Measurements from ENCODE around the gene NF2.

The NF2 gene

DNA sequence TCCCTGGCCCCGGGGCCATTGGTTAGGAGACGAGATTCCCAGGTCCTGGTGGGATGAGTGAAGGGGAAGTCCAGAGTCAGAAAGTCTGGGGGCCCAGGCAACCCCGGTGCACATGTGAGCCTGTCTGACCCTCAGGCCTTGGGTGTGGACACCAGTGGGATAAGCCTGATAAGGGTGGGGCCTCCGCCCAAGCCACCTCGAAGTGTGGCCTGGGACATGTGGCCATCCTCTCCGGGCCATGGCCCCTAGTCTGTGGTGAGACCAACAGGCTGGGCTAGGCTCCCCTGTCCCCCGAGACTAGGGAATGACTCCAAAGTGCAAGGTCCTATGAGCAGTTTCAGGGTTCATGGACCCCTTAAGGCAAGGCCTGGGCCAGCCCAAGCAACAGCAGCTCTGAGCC lies 122.7 kb downstream of the NF2 start:
- no peak for DNase-seq

DNA sequence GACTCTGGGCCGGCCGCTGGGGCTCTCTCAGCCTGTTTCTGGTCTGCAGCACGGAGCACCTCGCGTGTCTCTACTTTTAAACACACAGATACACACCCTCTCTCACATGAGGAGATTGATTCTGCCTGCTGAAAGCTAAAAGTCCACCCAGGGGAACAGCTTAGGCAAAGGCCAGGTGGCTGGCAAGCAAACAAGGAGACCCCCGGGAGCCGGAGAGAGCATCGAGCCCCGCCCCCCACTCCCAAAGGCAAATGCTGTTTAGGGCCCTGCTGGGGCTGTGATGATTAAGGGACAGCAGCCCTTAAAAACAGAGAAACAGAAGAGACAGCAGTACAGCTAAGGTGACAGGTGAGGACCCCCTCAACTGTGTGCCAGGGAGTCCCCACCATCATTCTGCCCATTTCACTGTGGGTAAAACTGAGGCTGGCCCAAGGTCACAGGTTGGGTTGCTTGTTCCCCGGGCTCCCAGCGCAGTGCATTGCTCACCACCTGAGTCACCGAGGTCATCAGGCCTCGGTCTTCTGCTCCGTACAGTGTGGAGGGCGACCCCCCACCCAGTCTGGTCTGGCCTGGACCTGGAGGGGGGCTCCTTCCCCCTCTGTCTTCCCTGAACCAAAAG lies 123.2 kb downstream of the NF2 start:
- no peak for DNase-seq

DNA sequence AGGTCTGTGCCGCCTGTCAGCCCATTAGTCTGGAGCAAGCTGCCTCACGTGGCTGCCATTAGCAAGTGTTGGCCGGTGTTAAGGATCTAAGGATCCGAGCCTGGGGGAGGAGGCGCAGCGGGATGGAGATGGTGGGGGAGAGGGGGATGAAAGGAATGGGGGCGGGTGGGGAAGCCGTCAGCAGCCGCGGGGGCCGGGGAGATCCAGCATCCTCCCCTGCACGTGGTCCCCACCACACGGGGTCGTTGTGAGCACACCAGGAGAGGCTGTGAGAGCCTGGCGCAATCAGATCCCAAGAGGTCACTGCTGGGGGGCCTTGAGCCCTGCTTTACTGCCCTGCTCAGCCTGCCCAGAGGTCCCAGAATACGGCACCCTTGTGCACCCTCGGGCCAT lies 123.7 kb downstream of the NF2 start:
- no peak for DNase-seq

DNA sequence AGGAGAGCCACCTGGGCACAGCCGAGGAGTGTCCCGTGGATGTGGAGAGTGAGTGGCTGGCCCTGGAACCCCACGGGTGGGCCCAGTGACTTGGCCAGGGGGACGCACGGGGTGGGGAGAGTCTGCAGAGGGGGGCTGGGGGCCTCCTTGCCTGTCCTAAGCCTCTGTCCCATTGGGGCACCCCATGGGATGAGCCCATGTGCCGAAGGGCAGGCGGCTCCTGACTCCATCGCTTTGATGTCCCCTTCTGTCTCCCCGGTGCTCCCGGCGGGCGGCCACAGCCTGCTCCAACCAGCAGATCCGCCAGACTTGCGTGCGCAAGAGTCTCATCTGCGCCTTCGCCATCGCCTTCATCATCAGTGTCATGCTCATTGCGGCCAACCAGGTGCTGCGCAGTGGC lies 125.7 kb downstream of the NF2 start:
- DNase-seq: no peak

DNA sequence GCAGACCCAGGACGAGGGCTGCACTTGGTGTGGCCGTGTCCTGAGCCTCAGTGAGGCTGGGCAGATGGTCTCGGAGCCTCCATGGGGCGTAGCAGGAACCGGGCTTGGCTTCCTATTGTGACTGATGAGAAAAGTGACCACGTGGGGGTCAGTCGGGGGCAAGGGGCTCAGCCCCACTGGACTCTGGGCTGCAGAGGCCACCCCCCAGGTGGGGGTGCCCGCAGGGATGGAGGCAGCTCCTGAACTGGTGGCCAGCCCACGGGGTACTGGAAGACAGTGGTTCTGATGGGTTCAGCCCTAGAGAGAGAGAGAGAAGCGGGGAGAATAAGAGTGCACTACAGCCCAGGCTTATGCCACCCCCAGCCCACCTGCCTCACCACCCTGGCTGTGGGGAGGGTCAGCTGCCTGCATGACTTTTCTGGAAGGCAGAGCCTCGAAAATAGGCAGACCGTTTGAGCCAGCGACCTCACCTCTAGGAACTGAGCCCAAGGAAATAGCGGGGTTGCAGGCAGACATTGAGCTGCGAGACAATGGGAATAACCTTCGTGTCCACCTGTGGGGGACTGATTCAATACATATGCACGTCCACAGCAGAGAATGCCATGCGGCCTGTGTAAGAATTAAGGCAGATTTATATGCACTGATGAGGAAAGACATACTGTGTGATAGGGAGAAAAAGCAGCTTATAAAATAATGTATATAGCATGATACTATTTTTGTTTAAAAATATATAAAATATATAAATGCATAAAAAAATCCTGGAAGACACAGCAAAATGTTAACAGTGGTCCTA lies 127.8 kb downstream of the NF2 start:
- no peak for DNase-seq

DNA sequence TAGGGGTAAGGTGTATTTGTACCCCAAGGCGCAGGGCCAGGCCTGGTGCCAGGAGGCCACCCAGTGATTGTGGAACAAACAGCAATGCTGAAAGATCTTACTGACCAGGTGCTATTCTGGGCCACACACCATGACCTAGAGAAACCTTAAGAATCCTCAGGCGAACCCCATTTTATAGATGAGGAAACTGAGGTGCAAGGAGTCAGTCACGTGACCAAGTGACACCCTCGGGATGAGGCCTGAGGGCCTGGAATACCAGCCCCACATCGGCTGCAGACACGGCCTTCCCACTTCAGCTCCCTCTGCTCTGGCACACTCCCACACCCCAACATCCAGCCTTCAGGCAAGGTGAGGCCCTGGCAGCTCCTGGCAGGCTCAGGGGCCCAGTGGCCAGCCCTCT lies 129.4 kb downstream of the NF2 start:
- DNase-seq: no peak

DNA sequence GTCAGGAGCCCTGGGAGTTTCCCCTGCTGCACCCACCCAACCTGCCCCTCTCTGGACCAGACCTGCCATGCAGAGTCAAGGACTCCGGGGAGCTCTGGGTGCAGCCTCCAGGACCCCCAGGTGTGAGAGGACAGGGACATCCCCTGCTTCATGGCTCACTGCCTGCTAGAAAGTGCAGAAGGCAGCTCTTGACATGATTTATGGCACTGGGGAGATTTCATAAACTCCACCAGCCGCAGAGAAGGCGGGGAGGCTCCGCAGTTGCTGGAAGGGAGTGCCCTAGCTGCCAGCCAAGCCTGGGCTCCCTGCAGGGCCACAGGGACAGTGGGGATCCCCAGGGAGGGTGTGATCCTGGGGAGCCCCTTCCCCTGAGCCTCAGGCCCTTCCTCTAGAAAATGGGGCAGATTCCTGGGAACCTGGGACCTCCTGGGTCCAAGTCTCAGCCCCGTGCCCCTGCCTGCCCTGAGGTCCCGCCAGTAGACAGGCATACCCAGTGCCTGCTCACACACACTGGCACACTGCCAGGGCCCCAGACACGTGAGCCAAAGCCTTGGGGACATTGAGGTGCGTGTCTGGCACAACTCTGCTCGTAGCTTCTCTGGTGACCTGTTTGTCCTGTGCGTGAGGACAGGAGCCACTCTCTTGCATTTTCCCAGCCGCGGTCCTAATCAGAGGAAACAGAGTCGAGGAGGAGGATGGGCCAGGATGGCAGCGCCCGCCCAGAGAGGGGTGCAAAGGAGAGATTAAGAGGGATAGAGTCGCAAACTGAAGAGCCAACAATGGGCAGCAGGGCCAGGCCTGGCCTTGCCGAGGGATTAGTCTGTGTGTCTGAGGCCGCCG lies 130.1 kb downstream of the NF2 start:
- no peak for DNase-seq

DNA sequence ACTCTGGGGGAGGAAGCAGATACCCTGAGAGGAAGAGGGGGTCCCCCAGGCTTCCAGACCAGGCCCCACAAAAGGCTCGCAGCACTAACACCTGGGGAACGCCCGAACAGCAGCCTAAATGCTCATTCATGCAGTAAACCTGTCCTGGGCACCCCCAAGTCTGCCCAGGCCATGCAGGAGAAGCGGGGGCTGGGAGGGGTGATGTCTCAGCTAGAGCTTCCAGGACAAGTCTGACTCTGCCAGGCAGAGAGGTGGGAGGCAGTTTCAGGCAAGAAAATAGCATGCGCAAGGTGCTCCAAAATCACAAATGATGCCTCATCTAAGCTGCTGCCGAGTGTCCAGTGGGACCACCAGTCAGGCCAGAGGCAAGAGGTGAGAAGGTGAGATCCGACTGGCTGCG lies 131.0 kb downstream of the NF2 start:
- no peak for DNase-seq

DNA sequence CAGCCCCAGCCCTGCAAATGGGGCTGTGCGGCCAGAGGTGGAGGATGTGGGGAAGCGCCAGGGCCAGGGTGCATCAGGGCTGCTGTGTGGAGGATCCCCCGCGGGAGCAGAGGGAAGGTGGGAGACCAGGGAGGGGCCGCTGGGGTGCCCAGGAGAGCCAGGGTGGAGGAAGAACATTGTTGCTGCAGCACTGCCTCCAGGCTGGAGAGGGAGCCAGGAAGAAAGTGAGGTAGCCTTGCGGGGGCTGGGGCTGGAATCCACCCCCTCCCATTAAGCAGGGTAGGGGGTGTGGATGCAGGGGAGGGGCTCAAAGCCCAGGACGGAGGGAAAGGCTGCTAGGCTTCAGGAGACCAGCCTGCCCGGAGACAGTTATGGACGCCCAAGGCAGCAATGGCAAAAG lies 131.4 kb downstream of the NF2 start:
- DNase-seq: no peak

DNA sequence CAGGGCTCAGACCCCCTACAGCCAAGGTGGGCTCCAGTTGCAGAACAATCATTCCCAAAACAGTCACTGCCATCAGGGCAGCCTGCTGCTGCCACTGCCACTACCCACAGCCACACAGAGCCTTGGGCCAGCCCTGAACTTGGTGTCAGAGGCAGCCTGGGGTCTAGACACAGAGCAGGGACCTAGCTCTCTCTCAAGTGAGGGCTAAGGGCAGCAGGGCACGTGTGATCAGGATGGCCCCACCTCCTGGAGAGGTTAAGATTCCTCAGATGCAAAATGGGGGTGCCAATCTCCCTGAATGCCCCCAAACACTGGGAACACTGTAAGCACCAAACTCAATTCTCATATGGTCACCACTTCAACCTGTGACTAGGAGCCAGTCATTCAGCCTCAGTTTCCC lies 132.0 kb downstream of the NF2 start:
- no peak for DNase-seq

DNA sequence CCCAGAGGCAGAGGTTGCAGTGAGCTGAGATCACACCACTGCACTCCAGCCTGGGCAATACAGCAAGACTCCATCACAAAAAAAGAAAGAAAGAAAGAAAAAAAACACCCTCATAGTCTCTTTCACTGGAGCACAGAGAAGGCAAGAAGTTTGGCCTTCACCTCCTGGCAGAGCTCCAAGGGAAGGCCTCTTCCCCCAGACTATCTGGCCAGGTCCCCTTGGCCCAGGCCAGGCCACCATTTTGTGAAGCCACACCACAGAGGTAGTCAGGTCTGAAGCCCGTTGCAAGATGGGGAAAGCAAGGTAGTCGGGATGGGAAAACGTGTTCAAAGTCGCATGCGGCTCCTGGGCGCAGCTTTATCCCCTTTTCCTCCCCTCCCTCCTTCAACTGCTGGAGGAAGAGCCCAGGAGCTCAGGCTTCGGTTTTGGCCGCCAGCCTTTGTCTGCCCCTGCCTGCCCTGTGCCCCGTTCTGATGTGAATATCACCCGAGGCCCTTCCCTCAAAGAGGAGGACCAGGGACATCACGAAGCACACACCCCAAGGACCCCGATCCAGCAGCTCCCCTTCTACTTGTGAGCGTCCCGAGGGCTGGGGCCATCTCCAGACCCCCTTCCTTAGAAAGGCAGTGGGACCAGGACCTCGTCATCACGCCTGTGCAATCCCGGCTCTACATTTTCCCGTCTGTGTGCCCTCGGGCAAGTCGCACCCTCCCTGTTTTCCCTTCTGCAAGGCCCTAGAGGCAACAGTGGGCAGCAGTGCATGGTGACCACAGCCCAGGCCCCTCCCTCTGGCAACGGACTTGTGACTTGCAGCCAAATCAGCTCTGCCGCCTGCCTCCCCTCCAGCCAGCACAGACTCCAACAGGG lies 134.1 kb downstream of the NF2 start:
- no peak for DNase-seq

DNA sequence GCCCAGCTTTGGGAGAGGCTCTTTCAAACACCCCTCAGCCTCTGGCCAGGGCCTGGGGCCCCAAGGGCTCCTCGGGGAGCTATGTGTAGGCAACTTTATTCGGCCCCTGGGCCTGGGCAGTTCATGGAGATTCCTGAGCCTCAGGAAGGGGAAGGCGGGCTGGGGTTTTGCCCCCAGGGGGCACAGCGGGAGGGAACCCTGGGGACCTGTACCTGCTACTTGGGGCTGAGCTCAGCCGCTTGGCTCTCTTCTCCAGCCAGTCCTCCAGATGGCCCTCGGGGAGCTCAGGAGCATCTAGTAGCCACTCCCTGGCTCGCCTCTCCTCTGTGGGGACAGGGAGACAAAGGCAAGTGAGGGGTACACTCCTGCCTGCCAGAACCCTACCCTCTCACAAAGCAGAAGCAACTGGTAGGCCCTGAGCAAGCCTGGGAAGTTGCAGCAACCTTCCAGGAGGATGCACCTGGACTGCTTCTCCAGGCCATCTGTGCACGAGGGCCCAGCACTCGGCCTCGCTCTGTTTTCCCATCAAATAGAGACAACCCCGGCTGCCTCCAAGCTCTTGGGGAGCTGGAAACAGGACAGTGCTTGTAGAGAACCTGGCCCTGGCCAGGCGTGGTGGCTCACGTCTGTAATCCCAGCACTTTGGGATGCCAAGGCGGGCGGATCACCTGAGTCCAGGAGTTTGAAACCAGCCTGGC lies 134.8 kb downstream of the NF2 start:
- no peak for DNase-seq

DNA sequence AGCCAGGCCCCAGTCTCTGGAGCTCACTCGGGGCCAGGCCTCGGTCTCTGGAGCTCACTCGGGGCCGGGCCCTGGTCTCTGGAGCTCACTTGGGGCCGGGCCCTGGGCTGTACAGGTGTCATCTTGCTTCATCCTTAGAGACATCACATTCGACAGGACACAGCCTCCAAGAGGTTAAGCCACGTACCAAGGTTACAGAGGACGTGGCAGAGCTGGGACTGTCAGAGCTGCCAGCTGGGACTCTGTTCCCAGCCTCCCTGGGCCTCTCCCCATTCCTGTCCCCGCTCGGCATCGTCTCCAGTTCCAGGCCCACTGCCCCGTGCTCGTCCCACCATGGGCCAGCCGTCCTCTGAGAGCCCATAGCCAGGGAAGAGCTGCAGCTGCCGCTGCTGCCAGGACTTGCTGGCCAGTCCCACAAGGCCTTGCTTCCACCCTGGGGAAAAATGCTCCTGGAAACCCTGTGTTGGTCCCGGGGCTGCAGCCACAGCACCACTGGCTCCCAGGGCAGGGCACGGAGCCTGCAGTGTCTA lies 136.0 kb downstream of the NF2 start:
- DNase-seq: no peak

DNA sequence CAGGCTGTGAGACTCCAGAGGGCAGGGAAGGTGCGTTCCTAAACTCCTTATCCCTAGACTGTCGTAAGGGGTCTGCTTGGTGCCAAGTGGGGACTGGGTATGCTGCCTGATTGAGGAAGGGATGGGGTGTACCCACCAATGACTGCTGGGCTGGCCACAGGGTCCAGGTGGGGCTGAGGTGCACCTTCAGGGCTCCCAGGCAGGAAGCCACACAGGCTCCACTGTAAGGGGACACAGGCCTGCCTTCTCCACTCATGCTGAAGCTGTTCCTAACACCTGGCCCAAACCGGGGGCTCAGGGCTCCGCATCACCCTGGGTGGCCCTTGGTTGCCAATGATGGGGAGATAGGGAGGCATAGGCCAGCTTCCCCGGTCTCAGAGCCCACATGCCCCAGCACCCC lies 136.8 kb downstream of the NF2 start:
- no peak for DNase-seq

DNA sequence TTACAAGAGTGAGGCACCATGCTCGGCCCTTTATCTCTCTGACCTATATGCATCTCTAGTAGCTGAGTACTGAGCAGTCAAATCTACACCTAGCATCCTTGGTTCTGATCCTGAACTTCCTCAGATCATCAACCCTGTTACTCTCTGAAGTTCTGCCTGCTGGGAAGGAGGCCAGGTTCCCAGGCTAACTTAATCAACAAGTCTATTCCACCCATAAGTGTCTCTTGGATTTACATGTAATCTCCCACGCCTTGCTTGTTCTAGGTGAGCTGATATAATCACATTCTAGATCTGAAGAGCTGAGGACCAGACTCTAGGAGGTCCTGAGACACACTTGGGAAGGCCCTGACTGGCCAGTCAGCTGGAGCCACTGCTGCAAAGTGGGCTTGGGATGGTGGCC lies 138.5 kb downstream of the NF2 start:
- no peak for DNase-seq

DNA sequence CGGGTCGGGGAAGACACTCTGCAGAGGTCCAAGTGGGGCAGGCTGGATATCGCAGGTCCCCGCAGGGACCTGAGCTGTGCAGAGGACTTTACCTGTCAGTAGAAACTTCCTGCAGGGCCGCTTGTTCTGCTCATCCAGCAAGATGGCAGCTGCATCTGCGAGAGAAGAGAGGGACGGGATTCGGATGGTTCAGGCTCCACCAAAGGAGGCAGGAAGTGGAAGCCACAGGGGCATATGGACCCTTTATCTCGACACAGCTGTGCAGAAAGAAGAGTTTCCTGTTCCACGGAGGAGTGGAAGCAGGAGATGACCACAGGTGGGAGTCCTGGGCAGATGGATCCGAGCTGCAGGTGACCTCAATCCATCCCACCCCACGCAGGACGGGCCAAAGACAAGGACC lies 138.9 kb downstream of the NF2 start:
- DNase-seq: no peak

DNA sequence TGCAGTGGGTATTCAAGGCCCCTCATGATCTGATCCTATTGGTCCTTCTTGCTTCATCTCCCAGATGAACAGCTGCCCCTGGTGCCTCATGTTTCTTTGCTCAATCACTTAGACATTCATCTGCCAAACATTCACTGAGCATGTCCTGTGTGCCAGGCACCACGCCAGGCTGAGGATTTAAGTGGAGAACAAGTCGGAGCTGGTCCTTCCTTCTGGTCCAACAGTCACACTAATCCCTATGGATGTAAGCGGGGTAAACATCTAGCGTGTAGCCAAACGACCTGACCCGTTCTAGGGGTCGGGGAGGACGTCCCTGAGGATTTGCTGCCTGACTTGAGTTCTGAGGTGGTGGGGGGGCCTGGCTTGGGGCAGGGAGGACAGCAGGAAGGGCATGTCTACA lies 141.5 kb downstream of the NF2 start:
- DNase-seq: no peak

DNA sequence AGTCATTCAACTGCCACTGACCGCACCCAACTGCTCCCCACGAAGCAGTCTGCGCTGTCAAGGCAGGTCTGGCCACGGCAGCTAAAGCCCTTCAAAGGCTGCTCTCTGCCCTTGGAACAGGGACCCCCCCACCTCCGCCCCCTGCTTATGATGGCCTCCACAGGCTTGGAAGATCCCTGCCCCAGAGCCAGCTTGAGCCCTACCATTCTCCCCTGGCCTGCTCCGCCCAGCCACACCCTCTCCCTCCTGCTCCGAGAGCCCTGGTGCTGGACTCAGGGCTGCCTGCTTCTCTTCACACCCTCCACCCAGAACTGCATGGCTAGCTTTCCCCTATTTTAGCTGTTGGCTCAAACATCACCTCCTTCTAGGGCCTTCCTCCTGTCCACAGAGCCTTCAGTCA lies 144.4 kb downstream of the NF2 start:
- DNase-seq: no peak

All from effector CD8-positive, alpha-beta T cell (primary cell).